Thyroid gland (tissue), 4 donors: ENCODE results near the gene MYO5C.

ENCODE experiments used
- POLR2A ChIP-seq, 2 donors: fragments of 450-650 bp; IDR thresholded peaks; one replicate each; pipeline ENCODE4 v1.6.1; 2017; ENCODE audit warnings: antibody characterized with exemption in 2 of 2, mild to moderate bottlenecking in 2 of 2, moderate library complexity in 1 of 2
- TF ChIP-seq, protein P1 (sequence below), 6 experiments: fragments of 200-600 bp in 3 of 6; fragments of 450-650 bp in 3 of 6; sonication (generic) in 3 of 6; IDR thresholded peaks; one replicate each; pipeline ENCODE4 v1.5.1; 2016 to 2019; ENCODE audit warnings: antibody characterized with exemption in 6 of 6, mild to moderate bottlenecking in 2 of 6, inconsistent platforms in 1 of 6, moderate library complexity in 1 of 6

DNA sequence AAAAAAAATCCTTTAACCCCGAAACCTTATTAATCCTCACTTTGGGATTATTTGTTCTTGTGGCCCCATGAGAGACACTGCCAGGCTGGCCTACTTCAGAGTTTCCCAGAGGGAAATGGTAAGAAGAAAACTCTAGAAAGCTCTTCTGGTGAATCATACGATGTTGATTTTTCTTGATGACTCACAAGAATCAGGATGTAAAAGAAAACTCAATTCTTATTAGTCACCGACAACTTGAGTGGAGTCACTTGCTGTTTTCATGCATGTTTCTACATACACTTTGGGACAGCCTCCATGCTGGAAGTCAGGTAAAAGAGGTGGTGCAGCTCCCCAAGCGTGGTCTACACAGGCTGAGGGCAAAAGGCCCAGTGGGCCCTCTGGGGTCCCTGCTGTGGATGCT is 42.8 kb downstream of the MYO5C start:
- TF ChIP-seq, protein P1, sequence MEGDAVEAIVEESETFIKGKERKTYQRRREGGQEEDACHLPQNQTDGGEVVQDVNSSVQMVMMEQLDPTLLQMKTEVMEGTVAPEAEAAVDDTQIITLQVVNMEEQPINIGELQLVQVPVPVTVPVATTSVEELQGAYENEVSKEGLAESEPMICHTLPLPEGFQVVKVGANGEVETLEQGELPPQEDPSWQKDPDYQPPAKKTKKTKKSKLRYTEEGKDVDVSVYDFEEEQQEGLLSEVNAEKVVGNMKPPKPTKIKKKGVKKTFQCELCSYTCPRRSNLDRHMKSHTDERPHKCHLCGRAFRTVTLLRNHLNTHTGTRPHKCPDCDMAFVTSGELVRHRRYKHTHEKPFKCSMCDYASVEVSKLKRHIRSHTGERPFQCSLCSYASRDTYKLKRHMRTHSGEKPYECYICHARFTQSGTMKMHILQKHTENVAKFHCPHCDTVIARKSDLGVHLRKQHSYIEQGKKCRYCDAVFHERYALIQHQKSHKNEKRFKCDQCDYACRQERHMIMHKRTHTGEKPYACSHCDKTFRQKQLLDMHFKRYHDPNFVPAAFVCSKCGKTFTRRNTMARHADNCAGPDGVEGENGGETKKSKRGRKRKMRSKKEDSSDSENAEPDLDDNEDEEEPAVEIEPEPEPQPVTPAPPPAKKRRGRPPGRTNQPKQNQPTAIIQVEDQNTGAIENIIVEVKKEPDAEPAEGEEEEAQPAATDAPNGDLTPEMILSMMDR (IDR thresholded peaks at IDR 0.05) = no peak
- no peak for TF ChIP-seq POLR2A (IDR thresholded peaks at IDR 0.05)
